Peyer's patch (tissue), 4 donors: ENCODE results near the gene FARP1.

Source experiments
- POLR2A ChIP-seq, 2 donors: fragments of 450-650 bp; IDR thresholded peaks; one replicate each; pipeline ENCODE4 v1.5.1; 2017; ENCODE audit warnings: antibody characterized with exemption in 2 of 2, mild to moderate bottlenecking in 2 of 2, moderate library complexity in 2 of 2
- TF ChIP-seq, protein P1 (sequence below), 6 experiments: fragments of 450-650 bp in 4 of 6; fragments of 200-600 bp in 2 of 6; sonication (generic) in 1 of 6; IDR thresholded peaks; one replicate each; pipeline ENCODE4 v1.5.1; 2017 to 2019; ENCODE audit warnings: antibody characterized with exemption in 6 of 6, mild to moderate bottlenecking in 3 of 6, moderate library complexity in 1 of 6

GRCh38 chr13:98368019-98368418, 225.1 kb downstream of the FARP1 start:
- no peak for TF ChIP-seq POLR2A (IDR thresholded peaks at IDR 0.05)
- TF ChIP-seq, protein P1, sequence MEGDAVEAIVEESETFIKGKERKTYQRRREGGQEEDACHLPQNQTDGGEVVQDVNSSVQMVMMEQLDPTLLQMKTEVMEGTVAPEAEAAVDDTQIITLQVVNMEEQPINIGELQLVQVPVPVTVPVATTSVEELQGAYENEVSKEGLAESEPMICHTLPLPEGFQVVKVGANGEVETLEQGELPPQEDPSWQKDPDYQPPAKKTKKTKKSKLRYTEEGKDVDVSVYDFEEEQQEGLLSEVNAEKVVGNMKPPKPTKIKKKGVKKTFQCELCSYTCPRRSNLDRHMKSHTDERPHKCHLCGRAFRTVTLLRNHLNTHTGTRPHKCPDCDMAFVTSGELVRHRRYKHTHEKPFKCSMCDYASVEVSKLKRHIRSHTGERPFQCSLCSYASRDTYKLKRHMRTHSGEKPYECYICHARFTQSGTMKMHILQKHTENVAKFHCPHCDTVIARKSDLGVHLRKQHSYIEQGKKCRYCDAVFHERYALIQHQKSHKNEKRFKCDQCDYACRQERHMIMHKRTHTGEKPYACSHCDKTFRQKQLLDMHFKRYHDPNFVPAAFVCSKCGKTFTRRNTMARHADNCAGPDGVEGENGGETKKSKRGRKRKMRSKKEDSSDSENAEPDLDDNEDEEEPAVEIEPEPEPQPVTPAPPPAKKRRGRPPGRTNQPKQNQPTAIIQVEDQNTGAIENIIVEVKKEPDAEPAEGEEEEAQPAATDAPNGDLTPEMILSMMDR (IDR thresholded peaks at IDR 0.05): no peak
